ENCODE measurements around the gene SHMT2. TPM values are rescaled to one million over a fixed set of nuclear protein-coding genes. Genes with fewer than 3 reads are reported as not detected.

SHMT2 gene
- polyA plus RNA-seq, 1 donor, result 66.3 TPM

DNA sequence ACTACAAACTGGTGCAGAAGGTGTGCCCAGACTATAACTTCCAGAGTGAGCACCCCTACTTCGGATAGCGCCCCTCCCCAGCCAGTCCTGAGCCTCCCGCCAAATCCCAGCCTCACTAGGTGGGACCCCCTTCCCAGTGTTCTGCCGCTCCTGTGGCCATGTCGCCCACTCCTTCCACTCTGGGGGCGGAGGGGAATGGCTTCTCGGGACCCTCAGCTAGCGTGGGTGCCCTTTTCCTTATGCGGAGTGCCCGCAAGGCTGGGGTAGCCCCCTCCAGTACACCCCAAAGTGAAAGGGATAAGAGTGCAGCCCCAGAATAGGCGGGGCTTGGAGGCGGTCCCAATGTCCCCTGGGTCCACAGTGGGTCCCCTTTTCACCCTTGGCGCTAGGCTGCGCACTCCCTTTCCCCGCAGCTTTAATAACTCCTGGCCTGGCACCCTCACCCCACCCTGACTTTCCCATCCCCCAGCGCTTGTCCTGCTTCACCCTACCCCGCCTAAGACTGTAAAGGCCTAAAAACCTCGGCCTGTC is 3.8 kb upstream of the SHMT2 start:
- H3K4me1 ChIP-seq (ENCODE audit: control insufficient read depth, insufficient read depth, low read length), result peaks cover 36% of the 10 kb centered on the region
- no peaks in the 10 kb centered on the region for H3K36me3 ChIP-seq (ENCODE audit: control insufficient read depth, insufficient read depth, low read length)
- no peak overlapping the region for H3K27ac ChIP-seq (ENCODE audit: low read length)
- no CpG with 5 or more reads among the region's 18 CpGs for WGBS (ENCODE audit: insufficient coverage, low lambda C conversion rate)
- peaks cover 78% of the 10 kb centered on the region for H3K27me3 ChIP-seq (ENCODE audit: control insufficient read depth, insufficient read depth, low read length)
- no peak for DNase-seq
- peaks cover 6% of the 10 kb centered on the region for H3K9me3 ChIP-seq (ENCODE audit: control insufficient read depth, low read depth, low read length)
- H3K4me3 ChIP-seq (ENCODE audit: low read length), result no peak overlapping the region

DNA sequence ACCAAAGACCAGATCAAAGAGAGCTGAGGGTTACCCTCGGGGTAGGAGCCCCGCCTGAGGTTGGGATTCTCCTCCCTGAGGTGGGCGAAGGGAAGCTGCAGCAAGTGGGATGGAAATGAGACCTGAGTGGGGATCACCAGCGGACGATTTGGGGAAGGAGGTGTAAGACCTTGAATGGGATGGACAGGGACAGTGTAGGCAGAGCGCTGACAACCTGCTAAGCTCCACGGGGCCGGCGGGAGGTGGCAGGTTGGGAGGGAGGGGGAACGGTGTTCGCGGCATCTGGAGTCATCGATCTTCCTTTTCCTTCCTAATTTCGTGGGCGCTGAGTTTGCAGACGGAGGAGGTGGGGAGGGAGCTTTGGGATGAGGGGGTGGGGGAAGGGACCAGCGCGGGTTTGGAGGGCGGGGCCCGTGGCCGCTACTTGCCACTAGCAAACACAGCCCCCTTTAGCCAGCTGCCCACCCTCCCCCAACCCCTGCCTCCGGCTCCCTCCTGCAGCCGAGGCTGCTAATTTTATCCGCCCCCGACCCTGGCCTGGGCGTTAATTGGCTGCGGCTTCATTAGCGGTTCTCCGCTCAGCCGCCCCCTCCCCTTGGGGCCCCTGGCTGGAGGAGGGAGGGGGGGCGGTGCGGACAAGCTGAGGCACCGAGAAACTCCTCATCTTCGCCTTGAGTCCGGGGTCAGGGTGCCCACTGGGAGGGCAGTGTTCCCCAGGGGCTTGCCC is 2.8 kb upstream of the SHMT2 start:
- H3K27ac ChIP-seq (ENCODE audit: low read length), result no peak overlapping the region
- H3K4me3 ChIP-seq (ENCODE audit: low read length), result no peak overlapping the region
- H3K36me3 ChIP-seq (ENCODE audit: control insufficient read depth, insufficient read depth, low read length), result peaks cover 8% of the 10 kb centered on the region
- H3K27me3 ChIP-seq (ENCODE audit: control insufficient read depth, insufficient read depth, low read length), result peaks cover 68% of the 10 kb centered on the region
- DNase-seq, result no peak
- WGBS (ENCODE audit: insufficient coverage, low lambda C conversion rate), result no CpG with 5 or more reads among the region's 35 CpGs
- peaks cover 34% of the 10 kb centered on the region for H3K4me1 ChIP-seq (ENCODE audit: control insufficient read depth, insufficient read depth, low read length)
- H3K9me3 ChIP-seq (ENCODE audit: control insufficient read depth, low read depth, low read length), result peaks cover 6% of the 10 kb centered on the region

DNA sequence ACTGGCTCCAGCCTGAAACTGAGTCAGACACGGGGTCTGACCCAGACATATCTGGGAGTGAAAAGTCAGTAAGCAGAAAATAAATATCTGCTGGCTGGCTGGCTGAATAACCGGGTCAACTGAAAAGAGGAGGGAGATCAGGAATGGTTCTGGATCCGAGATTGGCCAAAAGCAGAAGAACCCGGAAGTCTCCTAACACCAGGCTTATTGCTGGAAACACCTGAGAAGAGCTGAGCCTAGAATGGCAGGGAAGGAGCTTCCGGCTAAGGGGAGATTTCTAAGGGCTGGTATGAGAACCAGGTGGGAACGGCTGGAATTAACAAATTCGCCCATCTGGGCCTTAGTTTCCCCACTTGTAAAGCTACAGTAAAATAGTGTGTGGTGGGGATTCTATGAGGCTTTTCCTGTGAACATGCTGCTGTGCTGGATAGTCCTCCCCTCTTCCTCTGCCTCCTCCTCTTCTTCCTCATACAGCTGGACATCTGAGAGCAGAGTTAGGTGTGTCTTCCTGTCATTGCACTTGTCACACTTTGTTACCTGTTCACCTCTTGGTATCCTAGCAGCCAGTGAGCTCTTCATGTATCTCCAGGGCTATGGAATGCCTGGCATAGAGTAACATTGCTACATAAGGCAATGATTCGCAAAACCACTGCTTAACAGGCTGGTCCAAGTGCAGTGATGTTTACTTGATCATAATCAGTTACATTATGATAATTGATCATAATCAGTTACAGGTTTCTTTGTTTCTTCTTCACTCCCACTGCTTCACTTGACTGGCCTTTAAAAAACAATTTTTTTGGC is 2.0 kb upstream of the SHMT2 start:
- 100% methylated on average over 1 of the region's 8 CpGs for WGBS (ENCODE audit: insufficient coverage, low lambda C conversion rate)
- peaks cover 60% of the 10 kb centered on the region for H3K27me3 ChIP-seq (ENCODE audit: control insufficient read depth, insufficient read depth, low read length)

DNA sequence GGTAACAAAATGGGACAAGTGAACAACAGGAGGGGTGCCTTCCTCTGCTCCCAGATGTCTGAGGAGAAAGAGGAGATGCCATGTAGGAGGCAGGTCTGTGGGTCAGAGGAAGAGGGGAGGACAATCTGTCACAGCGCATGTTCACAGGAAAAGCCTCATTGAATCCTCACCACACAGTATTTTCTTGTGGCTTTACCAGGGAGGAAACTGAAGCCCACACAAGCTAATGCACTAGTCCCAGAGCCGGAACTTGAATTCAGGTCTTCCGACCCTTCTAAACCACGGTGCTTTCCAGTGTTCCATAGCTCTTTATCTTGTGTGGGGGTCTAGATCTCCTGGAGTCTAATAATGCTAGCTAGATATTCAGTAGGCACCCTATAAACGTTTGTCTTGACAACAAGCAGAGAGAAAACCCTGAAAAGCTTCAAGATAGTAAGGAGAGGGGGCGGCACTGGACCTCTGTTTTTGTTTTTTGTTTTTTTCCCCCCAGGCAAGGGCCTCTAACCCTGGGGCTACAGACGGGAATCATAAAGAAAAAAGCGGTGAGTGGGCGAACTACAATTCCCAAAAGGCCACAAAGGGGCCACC is 371 bp upstream of the SHMT2 start:
- no CpG with 5 or more reads among the region's 9 CpGs for WGBS (ENCODE audit: insufficient coverage, low lambda C conversion rate)
- Histone ChIP-seq H3K27me3 (ENCODE audit: control insufficient read depth, insufficient read depth, low read length) (peaks cover 44% of the 10 kb centered on the region), H3K4me3 (ENCODE audit: low read length) (peak overlapping the region; percentile 72), H3K36me3 (ENCODE audit: control insufficient read depth, insufficient read depth, low read length) (peaks cover 32% of the 10 kb centered on the region), H3K4me1 (ENCODE audit: control insufficient read depth, insufficient read depth, low read length) (peaks cover 32% of the 10 kb centered on the region), H3K9me3 (ENCODE audit: control insufficient read depth, low read depth, low read length) (peaks cover 6% of the 10 kb centered on the region), H3K27ac (ENCODE audit: low read length) (no peak overlapping the region)
- no peak for DNase-seq

More for the DNA sequence above, 2.0 kb upstream of the SHMT2 start:
- Histone ChIP-seq H3K4me3 (ENCODE audit: low read length) (no peak overlapping the region), H3K27ac (ENCODE audit: low read length) (no peak overlapping the region), H3K4me1 (ENCODE audit: control insufficient read depth, insufficient read depth, low read length) (peaks cover 32% of the 10 kb centered on the region), H3K36me3 (ENCODE audit: control insufficient read depth, insufficient read depth, low read length) (peaks cover 15% of the 10 kb centered on the region), H3K9me3 (ENCODE audit: control insufficient read depth, low read depth, low read length) (peaks cover 6% of the 10 kb centered on the region)
- DNase-seq, result no peak

DNA sequence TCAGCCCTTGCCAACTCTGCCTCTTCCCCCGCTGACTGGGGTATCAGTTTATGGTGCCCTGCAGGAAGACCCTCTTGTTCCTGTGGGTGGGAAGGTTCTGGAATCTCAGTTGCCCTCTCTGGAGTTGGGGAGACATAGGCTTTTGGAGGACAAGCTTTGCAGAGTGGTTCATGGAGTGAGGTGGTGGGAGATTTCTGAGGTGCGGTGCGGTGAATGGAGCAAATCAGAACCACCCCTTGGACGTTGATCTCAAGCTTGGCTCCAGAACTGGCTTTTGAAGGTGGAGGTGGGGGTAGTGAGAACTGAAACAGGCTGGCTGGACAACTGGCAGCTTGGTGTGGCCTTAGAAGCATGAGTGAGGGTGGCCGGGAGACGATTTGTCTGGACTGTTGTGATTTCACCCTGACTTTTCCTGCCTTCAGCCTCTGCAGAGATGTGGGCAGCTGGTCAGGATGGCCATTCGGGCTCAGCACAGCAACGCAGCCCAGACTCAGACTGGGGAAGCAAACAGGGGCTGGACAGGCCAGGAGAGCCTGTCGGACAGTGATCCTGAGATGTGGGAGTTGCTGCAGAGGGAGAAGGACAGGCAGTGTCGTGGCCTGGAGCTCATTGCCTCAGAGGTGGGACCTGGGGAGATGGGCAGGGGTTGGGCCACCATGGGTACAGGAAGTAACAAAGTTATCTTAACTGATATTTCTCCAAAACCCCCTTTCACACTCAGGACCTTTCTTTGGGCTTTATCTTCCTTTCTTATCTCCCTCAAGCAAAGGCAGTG is 1.1 kb downstream of the SHMT2 start:
- Histone ChIP-seq H3K9me3 (ENCODE audit: control insufficient read depth, low read depth, low read length) (no peaks in the 10 kb centered on the region), H3K27ac (ENCODE audit: low read length) (no peak overlapping the region), H3K27me3 (ENCODE audit: control insufficient read depth, insufficient read depth, low read length) (peaks cover 35% of the 10 kb centered on the region), H3K4me3 (ENCODE audit: low read length) (peak overlapping the region; percentile 72), H3K36me3 (ENCODE audit: control insufficient read depth, insufficient read depth, low read length) (peaks cover 33% of the 10 kb centered on the region), H3K4me1 (ENCODE audit: control insufficient read depth, insufficient read depth, low read length) (peaks cover 29% of the 10 kb centered on the region)
- WGBS (ENCODE audit: insufficient coverage, low lambda C conversion rate), result no CpG with 5 or more reads among the region's 10 CpGs
- no peak for DNase-seq

DNA sequence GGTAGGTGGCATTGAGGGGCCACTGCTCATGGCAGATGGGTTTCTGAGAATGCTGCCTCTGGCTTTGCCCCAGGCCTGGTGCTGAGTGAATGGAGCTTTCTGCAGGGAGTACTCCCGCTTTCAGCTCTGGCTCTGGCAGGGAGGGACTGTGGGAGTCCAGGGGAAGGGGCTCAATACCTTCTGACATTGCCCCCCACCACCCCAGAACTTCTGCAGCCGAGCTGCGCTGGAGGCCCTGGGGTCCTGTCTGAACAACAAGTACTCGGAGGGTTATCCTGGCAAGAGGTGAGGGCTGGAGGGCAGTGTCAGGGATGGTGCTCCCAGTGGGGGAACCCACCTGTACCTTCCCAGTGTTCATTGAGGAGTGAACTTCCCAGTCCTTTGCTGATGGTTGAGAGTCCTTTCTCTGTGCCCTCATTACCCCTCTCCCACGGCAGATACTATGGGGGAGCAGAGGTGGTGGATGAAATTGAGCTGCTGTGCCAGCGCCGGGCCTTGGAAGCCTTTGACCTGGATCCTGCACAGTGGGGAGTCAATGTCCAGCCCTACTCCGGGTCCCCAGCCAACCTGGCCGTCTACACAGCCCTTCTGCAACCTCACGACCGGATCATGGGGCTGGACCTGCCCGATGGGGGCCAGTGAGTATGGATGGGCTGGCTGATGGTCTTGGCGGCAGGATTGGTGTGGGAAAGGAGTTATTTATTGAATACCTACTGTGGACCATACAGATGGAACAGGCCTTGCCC is 1.9 kb downstream of the SHMT2 start:
- WGBS (ENCODE audit: insufficient coverage, low lambda C conversion rate), result no CpG with 5 or more reads among the region's 13 CpGs
- Histone ChIP-seq H3K27me3 (ENCODE audit: control insufficient read depth, insufficient read depth, low read length) (peaks cover 35% of the 10 kb centered on the region), H3K4me3 (ENCODE audit: low read length) (no peak overlapping the region), H3K27ac (ENCODE audit: low read length) (no peak overlapping the region), H3K36me3 (ENCODE audit: control insufficient read depth, insufficient read depth, low read length) (peaks cover 33% of the 10 kb centered on the region), H3K9me3 (ENCODE audit: control insufficient read depth, low read depth, low read length) (peaks cover 4% of the 10 kb centered on the region), H3K4me1 (ENCODE audit: control insufficient read depth, insufficient read depth, low read length) (peaks cover 24% of the 10 kb centered on the region)
- DNase-seq, result no peak

DNA sequence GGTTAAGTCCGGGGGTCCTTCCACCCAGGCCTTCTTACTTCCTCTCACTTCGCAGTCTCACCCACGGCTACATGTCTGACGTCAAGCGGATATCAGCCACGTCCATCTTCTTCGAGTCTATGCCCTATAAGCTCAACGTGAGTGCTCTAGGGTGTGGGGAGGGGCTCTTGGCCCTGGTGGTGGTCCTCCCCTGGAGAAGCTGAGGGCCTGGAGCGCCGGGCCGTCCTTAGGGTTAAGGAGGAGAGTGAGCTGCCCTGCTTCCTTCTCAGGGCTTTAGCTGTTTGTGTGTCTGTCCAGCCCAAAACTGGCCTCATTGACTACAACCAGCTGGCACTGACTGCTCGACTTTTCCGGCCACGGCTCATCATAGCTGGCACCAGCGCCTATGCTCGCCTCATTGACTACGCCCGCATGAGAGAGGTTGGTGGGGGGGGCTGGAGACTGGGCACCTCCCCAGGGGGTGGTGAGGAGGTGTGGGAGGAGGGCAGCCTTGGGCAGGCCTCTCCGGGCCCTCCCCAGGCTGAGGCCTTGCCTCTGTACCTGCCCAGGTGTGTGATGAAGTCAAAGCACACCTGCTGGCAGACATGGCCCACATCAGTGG is 2.7 kb downstream of the SHMT2 start:
- peaks cover 4% of the 10 kb centered on the region for H3K9me3 ChIP-seq (ENCODE audit: control insufficient read depth, low read depth, low read length)
- peaks cover 33% of the 10 kb centered on the region for H3K36me3 ChIP-seq (ENCODE audit: control insufficient read depth, insufficient read depth, low read length)
- WGBS (ENCODE audit: insufficient coverage, low lambda C conversion rate), result no CpG with 5 or more reads among the region's 19 CpGs
- H3K4me1 ChIP-seq (ENCODE audit: control insufficient read depth, insufficient read depth, low read length), result peaks cover 17% of the 10 kb centered on the region
- no peak for DNase-seq
- H3K4me3 ChIP-seq (ENCODE audit: low read length), result no peak overlapping the region
- H3K27ac ChIP-seq (ENCODE audit: low read length), result no peak overlapping the region
- peaks cover 35% of the 10 kb centered on the region for H3K27me3 ChIP-seq (ENCODE audit: control insufficient read depth, insufficient read depth, low read length)

- Histone ChIP-seq H3K9me3 (ENCODE audit: control insufficient read depth, low read depth, low read length) (peaks cover 4% of the 10 kb centered on the region), H3K4me3 (ENCODE audit: low read length) (no peak overlapping the region), H3K36me3 (ENCODE audit: control insufficient read depth, insufficient read depth, low read length) (peaks cover 33% of the 10 kb centered on the region), H3K4me1 (ENCODE audit: control insufficient read depth, insufficient read depth, low read length) (peaks cover 23% of the 10 kb centered on the region), H3K27ac (ENCODE audit: low read length) (no peak overlapping the region), H3K27me3 (ENCODE audit: control insufficient read depth, insufficient read depth, low read length) (peaks cover 38% of the 10 kb centered on the region)
- WGBS (ENCODE audit: insufficient coverage, low lambda C conversion rate), result no CpG with 5 or more reads among the region's 15 CpGs
- no peak for DNase-seq
These were observed 4.1 kb downstream of the SHMT2 start for GRCh38 chr12:57233357-57234232.

- Histone ChIP-seq H3K4me3 (ENCODE audit: low read length) (no peak overlapping the region), H3K9me3 (ENCODE audit: control insufficient read depth, low read depth, low read length) (peaks cover 4% of the 10 kb centered on the region), H3K4me1 (ENCODE audit: control insufficient read depth, insufficient read depth, low read length) (peaks cover 25% of the 10 kb centered on the region), H3K27me3 (ENCODE audit: control insufficient read depth, insufficient read depth, low read length) (peaks cover 41% of the 10 kb centered on the region), H3K36me3 (ENCODE audit: control insufficient read depth, insufficient read depth, low read length) (peaks cover 33% of the 10 kb centered on the region), H3K27ac (ENCODE audit: low read length) (no peak overlapping the region)
- WGBS (ENCODE audit: insufficient coverage, low lambda C conversion rate), result no CpG with 5 or more reads among the region's 3 CpGs
- no peak for DNase-seq
These were observed 4.7 kb downstream of the SHMT2 start for GRCh38 chr12:57234233-57234570.
